ENCODE results near the gene KIF1C. TPM values are rescaled to one million over a fixed set of nuclear protein-coding genes. Genes with fewer than 3 reads are reported as not detected.
A peak's percentile ranks its signal among the peaks of the same experiment; 100 is the strongest.
"Not testable (repeated sequence)": the region's sequence is repeated elsewhere in the genome, so short reads cannot be mapped to it uniquely, and the experiment has no call there.

KIF1C gene
- total RNA-seq, 1 experiment from 2014 or later = 24.2 TPM

- not testable (repeated sequence) for H3K27me3 ChIP-seq; H3K36me3 ChIP-seq; DNase-seq; H3K9me3 ChIP-seq (replicated peaks); H3K27ac ChIP-seq; H3K4me1 ChIP-seq; H3K4me3 ChIP-seq
Observed at GRCh38 chr17:5077275-5077674, 79.5 kb downstream of the KIF1C start.

DNA sequence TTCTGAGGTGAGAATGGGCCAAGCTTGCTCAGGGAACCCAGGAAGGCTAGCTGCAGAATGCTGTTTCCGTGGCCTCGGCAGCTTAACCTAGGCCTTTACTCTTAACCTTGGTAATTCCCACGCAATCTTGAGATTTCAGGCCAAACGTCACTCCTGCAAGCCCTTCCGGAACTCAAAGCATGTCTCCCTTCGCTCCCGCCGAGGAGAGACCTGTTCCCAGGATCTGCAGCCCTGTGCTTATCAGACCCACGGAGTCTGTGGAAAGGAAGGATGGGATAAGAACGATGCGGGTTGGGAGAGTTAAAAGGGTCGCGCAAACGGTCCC is 80.0 kb downstream of the KIF1C start:
- DNase-seq = no peak
- peak overlapping the region; percentile 60 for H3K4me3 ChIP-seq
- H3K27me3 ChIP-seq = no peaks in the 10 kb centered on the region
- H3K9me3 ChIP-seq (replicated peaks) = no peaks in the 10 kb centered on the region
- peak overlapping the region; percentile 70 for H3K27ac ChIP-seq
- H3K36me3 ChIP-seq = no peaks in the 10 kb centered on the region
- H3K4me1 ChIP-seq = no peaks in the 10 kb centered on the region

Other genes with a start within 250 kb of the KIF1C start
- not detected in 2 replicates for gene TM4SF5, start 226.1 kb upstream of the KIF1C start, total RNA-seq (2014; rRNA removed; shearing (Covaris generic))
- gene VMO1, start 211.6 kb upstream of the KIF1C start, total RNA-seq (2014; rRNA removed; shearing (Covaris generic)) = 4.3 and 8.3 TPM in 2 replicates
- gene GLTPD2, start 209.0 kb upstream of the KIF1C start, total RNA-seq (2014; rRNA removed; shearing (Covaris generic)) = not detected in 2 replicates
- 120 and 135 TPM in 2 replicates for gene PSMB6, start 201.8 kb upstream of the KIF1C start, total RNA-seq (2014; rRNA removed; shearing (Covaris generic))
- gene PLD2, start 190.8 kb upstream of the KIF1C start, total RNA-seq (2014; rRNA removed; shearing (Covaris generic)) = 11.7 and 14.8 TPM in 2 replicates
- 12.2 and 12.4 TPM in 2 replicates for gene MINK1, start 164.6 kb upstream of the KIF1C start, total RNA-seq (2014; rRNA removed; shearing (Covaris generic))
- gene C17orf107, start 98.4 kb upstream of the KIF1C start, total RNA-seq (2014; rRNA removed; shearing (Covaris generic)) = 0.16 and 0.20 TPM in 2 replicates
- 0.10 and 0.20 TPM in 2 replicates for gene CHRNE, start 94.9 kb upstream of the KIF1C start, total RNA-seq (2014; rRNA removed; shearing (Covaris generic))
- not detected in 2 replicates for gene GP1BA, start 65.7 kb upstream of the KIF1C start, total RNA-seq (2014; rRNA removed; shearing (Covaris generic))
- gene SLC25A11, start 57.9 kb upstream of the KIF1C start, total RNA-seq (2014; rRNA removed; shearing (Covaris generic)) = 43.9 and 45.3 TPM in 2 replicates
- 35.7 and 38.7 TPM in 2 replicates for gene RNF167, start 57.7 kb upstream of the KIF1C start, total RNA-seq (2014; rRNA removed; shearing (Covaris generic))
- 1,061 and 1,115 TPM in 2 replicates for gene PFN1, start 49.4 kb upstream of the KIF1C start, total RNA-seq (2014; rRNA removed; shearing (Covaris generic))
- gene ENO3, start 46.8 kb upstream of the KIF1C start, total RNA-seq (2014; rRNA removed; shearing (Covaris generic)) = 124 and 129 TPM in 2 replicates
- 36.8 and 39.1 TPM in 2 replicates for gene SPAG7, start 30.1 kb upstream of the KIF1C start, total RNA-seq (2014; rRNA removed; shearing (Covaris generic))
- 3.7 and 3.9 TPM in 2 replicates for gene CAMTA2, start 10.3 kb upstream of the KIF1C start, total RNA-seq (2014; rRNA removed; shearing (Covaris generic))
- gene INCA1, start 428 bp upstream of the KIF1C start, total RNA-seq (2014; rRNA removed; shearing (Covaris generic)) = not detected in 2 replicates
- gene SLC52A1, start 37.5 kb downstream of the KIF1C start, total RNA-seq (2014; rRNA removed; shearing (Covaris generic)) = not detected in 2 replicates
- 1.7 and 1.8 TPM in 2 replicates for gene ZFP3, start 80.5 kb downstream of the KIF1C start, total RNA-seq (2014; rRNA removed; shearing (Covaris generic))
- 5.4 and 6.8 TPM in 2 replicates for gene ZNF232, start 113.9 kb downstream of the KIF1C start, total RNA-seq (2014; rRNA removed; shearing (Covaris generic))
- gene USP6, start 118.1 kb downstream of the KIF1C start, total RNA-seq (2014; rRNA removed; shearing (Covaris generic)) = not detected in 2 replicates
- gene ZNF594, start 193.9 kb downstream of the KIF1C start, total RNA-seq (2014; rRNA removed; shearing (Covaris generic)) = 10.6 and 12.8 TPM in 2 replicates
- not detected in 2 replicates for gene SCIMP, start 236.9 kb downstream of the KIF1C start, total RNA-seq (2014; rRNA removed; shearing (Covaris generic))